ENCODE measurements around the gene DHX30. TPM values are rescaled to one million over a fixed set of nuclear protein-coding genes. Genes with fewer than 3 reads are reported as not detected.

Gene DHX30
- total and polyA plus RNA-seq, 2 of the 4 experiments (the other 2 are of a cell fraction), result 55.6 to 57.2 TPM

GRCh38 chr3:47762233-47762632 lies 40.7 kb upstream of the DHX30 start:
- Histone ChIP-seq H2BK20ac (ENCODE audit: low read depth, low read length) (no peak overlapping the region), H2BK120ac (ENCODE audit: low read depth, low read length) (no peak overlapping the region), H3K4ac (ENCODE audit: low read depth, low read length) (no peak overlapping the region), H2AK5ac (ENCODE audit: low read depth, low read length) (no peak overlapping the region), H4K91ac (ENCODE audit: insufficient read depth, low read depth, low read length) (no peak overlapping the region), H2BK15ac (ENCODE audit: low read depth, low read length) (no peak overlapping the region), H3K9me1 (ENCODE audit: insufficient read depth, low read length) (peaks cover 3% of the 10 kb centered on the region), H3K18ac (ENCODE audit: low read depth, low read length) (no peak overlapping the region), H4K8ac (ENCODE audit: low read depth in 2 of 2, low read length in 2 of 2) (no peak overlapping the region), H3K79me1 (ENCODE audit: low read depth in 1 of 2, low read length in 2 of 2) (peaks cover 18 to 71% of the 10 kb centered on the region in 2 experiments), H3K4me3 (ENCODE audit: insufficient read depth, low read depth, low read length) (no peak overlapping the region), H4K5ac (ENCODE audit: low read depth, low read length) (no peak overlapping the region), H3K4me2 (ENCODE audit: low read depth, low read length) (no peak overlapping the region), H3K36me3 (ENCODE audit: control insufficient read depth, insufficient read depth, low read length) (peaks cover 27% of the 10 kb centered on the region), H3K14ac (replicated peaks; ENCODE audit: low read depth, low read length) (no peak overlapping the region), H3K56ac (ENCODE audit: extremely low read depth, insufficient read depth, low read length) (no peak overlapping the region), H3K9ac (ENCODE audit: low read depth, low read length) (no peak overlapping the region), H3K4me1 (ENCODE audit: control insufficient read depth, insufficient read depth, low read length) (no peaks in the 10 kb centered on the region), H3K27me3 (ENCODE audit: control insufficient read depth, insufficient read depth, low read length) (no peaks in the 10 kb centered on the region), H2AFZ (replicated peaks; ENCODE audit: low read length, poor library complexity) (no peak overlapping the region), H2BK5ac (ENCODE audit: low read depth, low read length, poor library complexity, severe bottlenecking) (no peak overlapping the region), H2AK9ac (replicated peaks; ENCODE audit: low read depth, low read length, poor library complexity) (no peak overlapping the region), H4K20me1 (ENCODE audit: insufficient read depth, low read length) (peaks cover 19% of the 10 kb centered on the region), H3K27ac (ENCODE audit: insufficient read depth, low read length) (no peak overlapping the region), H3K23ac (ENCODE audit: low read depth, low read length) (no peak overlapping the region), H3K9me3 (ENCODE audit: control insufficient read depth, insufficient read depth, low read length) (no peaks in the 10 kb centered on the region)
- dilution Hi-C loops (cut with HindIII; ENCODE audit: low sequenced_read_pairs, unreplicated experiment) (no loop called here), intact Hi-C loops (cut with micrococcal nuclease) (no loop called here), in situ Hi-C loops (cut with MboI; ENCODE audit: low sequenced_read_pairs) (no loop called here)
- ChIA-PET CTCF (no interaction called here), POLR2A (ENCODE audit: unreplicated experiment) (no interaction called here)
- WGBS, 2 experiments (ENCODE audit: extremely low coverage in 2 of 2, insufficient read length in 1 of 2), result no CpG with 5 or more reads among the region's 4 CpGs
- DNase-seq (peak; percentile 28), ATAC-seq (ENCODE audit: low read depth) (no peak)
- BruUV-seq (replicated peaks), result no TSS peak
- TF ChIP-seq, protein P1, sequence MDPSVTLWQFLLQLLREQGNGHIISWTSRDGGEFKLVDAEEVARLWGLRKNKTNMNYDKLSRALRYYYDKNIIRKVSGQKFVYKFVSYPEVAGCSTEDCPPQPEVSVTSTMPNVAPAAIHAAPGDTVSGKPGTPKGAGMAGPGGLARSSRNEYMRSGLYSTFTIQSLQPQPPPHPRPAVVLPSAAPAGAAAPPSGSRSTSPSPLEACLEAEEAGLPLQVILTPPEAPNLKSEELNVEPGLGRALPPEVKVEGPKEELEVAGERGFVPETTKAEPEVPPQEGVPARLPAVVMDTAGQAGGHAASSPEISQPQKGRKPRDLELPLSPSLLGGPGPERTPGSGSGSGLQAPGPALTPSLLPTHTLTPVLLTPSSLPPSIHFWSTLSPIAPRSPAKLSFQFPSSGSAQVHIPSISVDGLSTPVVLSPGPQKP (IDR thresholded peaks at IDR 0.05; ENCODE audit: borderline replicate concordance, low read depth, low read length), result no peak
- TF ChIP-seq MAFK (IDR thresholded peaks at IDR 0.05; ENCODE audit: low read depth, low read length), result no peak
- no peak for TF ChIP-seq SMC3 (IDR thresholded peaks at IDR 0.05; ENCODE audit: low read depth, low read length)
- TF ChIP-seq RCOR1 (IDR thresholded peaks at IDR 0.05; ENCODE audit: insufficient replicate concordance, low read length), result no peak
- no peak for TF ChIP-seq POLR2A (IDR thresholded peaks at IDR 0.05; ENCODE audit: low read depth, low read length)
- no peak for TF ChIP-seq BHLHE40 (IDR thresholded peaks at IDR 0.05; ENCODE audit: low read depth, low read length)
- no peak for TF ChIP-seq CHD1 (IDR thresholded peaks at IDR 0.05; ENCODE audit: low read depth, low read length)
- no peak for TF ChIP-seq NFE2L2 (IDR thresholded peaks at IDR 0.05; ENCODE audit: low read depth, low read length)
- TF ChIP-seq MAZ (IDR thresholded peaks at IDR 0.05; ENCODE audit: borderline replicate concordance, low read depth, low read length), result no peak

Data from IMR-90 (cell line).